ENCODE measurements around the gene WDFY2.

DNA sequence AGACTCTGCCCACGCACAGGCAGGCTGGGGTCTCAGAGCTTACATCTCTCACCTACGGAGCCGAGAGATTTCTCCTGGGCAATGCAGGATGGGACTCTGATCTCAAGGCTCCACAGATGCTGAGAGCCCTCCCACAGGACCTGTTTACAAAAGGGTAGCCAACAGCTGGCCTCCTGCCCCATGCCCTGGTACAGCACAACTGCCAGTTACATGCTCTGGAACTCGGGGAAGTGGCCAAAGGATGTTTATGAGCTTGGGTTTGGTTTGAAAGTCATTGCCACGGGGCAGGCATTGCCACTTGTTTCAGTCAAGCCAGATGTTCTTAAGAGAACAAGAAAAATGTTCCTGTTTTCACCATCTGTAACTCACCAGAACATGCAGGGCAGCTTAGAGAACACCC lies 216.2 kb downstream of the WDFY2 start:
- TF ChIP-seq EZH2phosphoT487 (IDR thresholded peaks at IDR 0.05; ENCODE audit: unreplicated experiment): no peak
- TF ChIP-seq, protein P1, sequence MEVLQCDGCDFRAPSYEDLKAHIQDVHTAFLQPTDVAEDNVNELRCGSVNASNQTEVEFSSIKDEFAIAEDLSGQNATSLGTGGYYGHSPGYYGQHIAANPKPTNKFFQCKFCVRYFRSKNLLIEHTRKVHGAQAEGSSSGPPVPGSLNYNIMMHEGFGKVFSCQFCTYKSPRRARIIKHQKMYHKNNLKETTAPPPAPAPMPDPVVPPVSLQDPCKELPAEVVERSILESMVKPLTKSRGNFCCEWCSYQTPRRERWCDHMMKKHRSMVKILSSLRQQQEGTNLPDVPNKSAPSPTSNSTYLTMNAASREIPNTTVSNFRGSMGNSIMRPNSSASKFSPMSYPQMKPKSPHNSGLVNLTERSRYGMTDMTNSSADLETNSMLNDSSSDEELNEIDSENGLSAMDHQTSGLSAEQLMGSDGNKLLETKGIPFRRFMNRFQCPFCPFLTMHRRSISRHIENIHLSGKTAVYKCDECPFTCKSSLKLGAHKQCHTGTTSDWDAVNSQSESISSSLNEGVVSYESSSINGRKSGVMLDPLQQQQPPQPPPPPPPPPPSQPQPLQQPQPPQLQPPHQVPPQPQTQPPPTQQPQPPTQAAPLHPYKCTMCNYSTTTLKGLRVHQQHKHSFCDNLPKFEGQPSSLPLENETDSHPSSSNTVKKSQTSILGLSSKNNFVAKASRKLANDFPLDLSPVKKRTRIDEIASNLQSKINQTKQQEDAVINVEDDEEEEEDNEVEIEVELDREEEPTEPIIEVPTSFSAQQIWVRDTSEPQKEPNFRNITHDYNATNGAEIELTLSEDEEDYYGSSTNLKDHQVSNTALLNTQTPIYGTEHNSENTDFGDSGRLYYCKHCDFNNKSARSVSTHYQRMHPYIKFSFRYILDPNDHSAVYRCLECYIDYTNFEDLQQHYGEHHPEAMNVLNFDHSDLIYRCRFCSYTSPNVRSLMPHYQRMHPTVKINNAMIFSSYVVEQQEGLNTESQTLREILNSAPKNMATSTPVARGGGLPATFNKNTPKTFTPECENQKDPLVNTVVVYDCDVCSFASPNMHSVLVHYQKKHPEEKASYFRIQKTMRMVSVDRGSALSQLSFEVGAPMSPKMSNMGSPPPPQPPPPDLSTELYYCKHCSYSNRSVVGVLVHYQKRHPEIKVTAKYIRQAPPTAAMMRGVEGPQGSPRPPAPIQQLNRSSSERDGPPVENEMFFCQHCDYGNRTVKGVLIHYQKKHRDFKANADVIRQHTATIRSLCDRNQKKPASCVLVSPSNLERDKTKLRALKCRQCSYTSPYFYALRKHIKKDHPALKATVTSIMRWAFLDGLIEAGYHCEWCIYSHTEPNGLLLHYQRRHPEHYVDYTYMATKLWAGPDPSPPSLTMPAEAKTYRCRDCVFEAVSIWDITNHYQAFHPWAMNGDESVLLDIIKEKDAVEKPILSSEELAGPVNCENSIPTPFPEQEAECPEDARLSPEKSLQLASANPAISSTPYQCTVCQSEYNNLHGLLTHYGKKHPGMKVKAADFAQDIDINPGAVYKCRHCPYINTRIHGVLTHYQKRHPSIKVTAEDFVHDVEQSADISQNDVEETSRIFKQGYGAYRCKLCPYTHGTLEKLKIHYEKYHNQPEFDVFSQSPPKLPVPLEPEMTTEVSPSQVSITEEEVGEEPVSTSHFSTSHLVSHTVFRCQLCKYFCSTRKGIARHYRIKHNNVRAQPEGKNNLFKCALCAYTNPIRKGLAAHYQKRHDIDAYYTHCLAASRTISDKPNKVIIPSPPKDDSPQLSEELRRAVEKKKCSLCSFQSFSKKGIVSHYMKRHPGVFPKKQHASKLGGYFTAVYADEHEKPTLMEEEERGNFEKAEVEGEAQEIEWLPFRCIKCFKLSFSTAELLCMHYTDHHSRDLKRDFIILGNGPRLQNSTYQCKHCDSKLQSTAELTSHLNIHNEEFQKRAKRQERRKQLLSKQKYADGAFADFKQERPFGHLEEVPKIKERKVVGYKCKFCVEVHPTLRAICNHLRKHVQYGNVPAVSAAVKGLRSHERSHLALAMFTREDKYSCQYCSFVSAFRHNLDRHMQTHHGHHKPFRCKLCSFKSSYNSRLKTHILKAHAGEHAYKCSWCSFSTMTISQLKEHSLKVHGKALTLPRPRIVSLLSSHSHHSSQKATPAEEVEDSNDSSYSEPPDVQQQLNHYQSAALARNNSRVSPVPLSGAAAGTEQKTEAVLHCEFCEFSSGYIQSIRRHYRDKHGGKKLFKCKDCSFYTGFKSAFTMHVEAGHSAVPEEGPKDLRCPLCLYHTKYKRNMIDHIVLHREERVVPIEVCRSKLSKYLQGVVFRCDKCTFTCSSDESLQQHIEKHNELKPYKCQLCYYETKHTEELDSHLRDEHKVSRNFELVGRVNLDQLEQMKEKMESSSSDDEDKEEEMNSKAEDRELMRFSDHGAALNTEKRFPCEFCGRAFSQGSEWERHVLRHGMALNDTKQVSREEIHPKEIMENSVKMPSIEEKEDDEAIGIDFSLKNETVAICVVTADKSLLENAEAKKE (CRISPR knock-in tag; IDR thresholded peaks at IDR 0.05): no peak
- TF ChIP-seq, protein P2, sequence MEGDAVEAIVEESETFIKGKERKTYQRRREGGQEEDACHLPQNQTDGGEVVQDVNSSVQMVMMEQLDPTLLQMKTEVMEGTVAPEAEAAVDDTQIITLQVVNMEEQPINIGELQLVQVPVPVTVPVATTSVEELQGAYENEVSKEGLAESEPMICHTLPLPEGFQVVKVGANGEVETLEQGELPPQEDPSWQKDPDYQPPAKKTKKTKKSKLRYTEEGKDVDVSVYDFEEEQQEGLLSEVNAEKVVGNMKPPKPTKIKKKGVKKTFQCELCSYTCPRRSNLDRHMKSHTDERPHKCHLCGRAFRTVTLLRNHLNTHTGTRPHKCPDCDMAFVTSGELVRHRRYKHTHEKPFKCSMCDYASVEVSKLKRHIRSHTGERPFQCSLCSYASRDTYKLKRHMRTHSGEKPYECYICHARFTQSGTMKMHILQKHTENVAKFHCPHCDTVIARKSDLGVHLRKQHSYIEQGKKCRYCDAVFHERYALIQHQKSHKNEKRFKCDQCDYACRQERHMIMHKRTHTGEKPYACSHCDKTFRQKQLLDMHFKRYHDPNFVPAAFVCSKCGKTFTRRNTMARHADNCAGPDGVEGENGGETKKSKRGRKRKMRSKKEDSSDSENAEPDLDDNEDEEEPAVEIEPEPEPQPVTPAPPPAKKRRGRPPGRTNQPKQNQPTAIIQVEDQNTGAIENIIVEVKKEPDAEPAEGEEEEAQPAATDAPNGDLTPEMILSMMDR (conservative IDR thresholded peaks at IDR 0.05; ENCODE audit: low read depth in 2 of 2): no peak
- TF ChIP-seq EZH2 (IDR thresholded peaks at IDR 0.05; ENCODE audit: low read depth, unreplicated experiment): no peak
- TF ChIP-seq NANOG (IDR thresholded peaks at IDR 0.05; ENCODE audit: borderline replicate concordance): no peak
